GM19468 (cell line): ENCODE results near the gene LCNL1.

Experiments
- ATAC-seq: cut with Tn5 transposase; IDR thresholded peaks from one replicate; pipeline ENCODE4 v1.9.1; 2021; ENCODE audit warnings: mild to moderate bottlenecking, moderate library complexity, moderate number of reproducible peaks; ENCODE audit not compliant: unreplicated experiment; ENCODE audit errors: extremely low read depth

The LCNL1 gene

GRCh38 chr9:136972743-136973142 lies 10.1 kb upstream of the LCNL1 start:
- ATAC-seq: no peak

- no peak for ATAC-seq
Measured at GRCh38 chr9:136973618-136974617, 8.9 kb upstream of the LCNL1 start.

- no peak for ATAC-seq
Measured at GRCh38 chr9:136974817-136975535, 7.8 kb upstream of the LCNL1 start.

GRCh38 chr9:136975644-136976043 lies 7.1 kb upstream of the LCNL1 start:
- ATAC-seq: no peak

- ATAC-seq: no peak
Measured at GRCh38 chr9:136977223-136977622, 5.6 kb upstream of the LCNL1 start, which contains the start of gene PTGDS. Gene PTGDS (plus strand): TSS chr9:136977504. CDS start chr9:136977579, 75 bp downstream.

- ATAC-seq: no peak
Measured at GRCh38 chr9:136977649-136978072, 5.1 kb upstream of the LCNL1 start.

- ATAC-seq: no peak
Measured at GRCh38 chr9:136978073-136978864, 4.5 kb upstream of the LCNL1 start.

GRCh38 chr9:136978865-136979544 lies 3.8 kb upstream of the LCNL1 start:
- no peak for ATAC-seq

GRCh38 chr9:136979769-136980587 lies 2.8 kb upstream of the LCNL1 start:
- no peak for ATAC-seq

- no peak for ATAC-seq
Measured at GRCh38 chr9:136980669-136981478, 1.9 kb upstream of the LCNL1 start.

GRCh38 chr9:136981588-136982231 lies 1.1 kb upstream of the LCNL1 start:
- no peak for ATAC-seq

- ATAC-seq: no peak
Measured at GRCh38 chr9:136983167-136983566, 374 bp downstream of the LCNL1 start.

GRCh38 chr9:136983656-136984314 lies 992 bp downstream of the LCNL1 start:
- ATAC-seq: no peak

- ATAC-seq: no peak
Measured at GRCh38 chr9:136984464-136985026, 1.8 kb downstream of the LCNL1 start.

GRCh38 chr9:136985027-136985602 lies 2.3 kb downstream of the LCNL1 start:
- no peak for ATAC-seq

- ATAC-seq: no peak
Measured at GRCh38 chr9:136985853-136986252, 3.1 kb downstream of the LCNL1 start.
